Coronary artery (tissue), 2 donors: ENCODE results near the gene JMJD8.
A peak's percentile ranks its signal among the peaks of the same experiment; 100 is the strongest.
"Not testable (repeated sequence)": the region's sequence is repeated elsewhere in the genome, so short reads cannot be mapped to it uniquely, and the experiment has no call there.

Source experiments
- DNase-seq: peaks from one replicate; pipeline ENCODE4 v3.0.0-alpha.2; 2017; ENCODE audit warnings: low spot score
- H3K27ac ChIP-seq, 2 donors: fragments of 200-600 bp; sonication (generic); one replicate each; pipeline ENCODE4 v1.5.1; 2016 to 2019
- H3K4me3 ChIP-seq: fragments of 200-600 bp; sonication (generic); 2 replicates; pipeline ENCODE4 v1.5.1; 2016; ENCODE audit warnings: mild to moderate bottlenecking, moderate library complexity
- TF ChIP-seq, protein P1 (sequence below): fragments of 200-600 bp; sonication (generic); IDR thresholded peaks from one replicate; pipeline ENCODE4 v1.5.1; 2019; ENCODE audit warnings: antibody characterized with exemption

Gene JMJD8

GRCh38 chr16:692356-693108, 8.4 kb upstream of the JMJD8 start:
- Histone ChIP-seq H3K27ac (no peak overlapping the region), H3K4me3 (no peak overlapping the region)
- TF ChIP-seq, protein P1, sequence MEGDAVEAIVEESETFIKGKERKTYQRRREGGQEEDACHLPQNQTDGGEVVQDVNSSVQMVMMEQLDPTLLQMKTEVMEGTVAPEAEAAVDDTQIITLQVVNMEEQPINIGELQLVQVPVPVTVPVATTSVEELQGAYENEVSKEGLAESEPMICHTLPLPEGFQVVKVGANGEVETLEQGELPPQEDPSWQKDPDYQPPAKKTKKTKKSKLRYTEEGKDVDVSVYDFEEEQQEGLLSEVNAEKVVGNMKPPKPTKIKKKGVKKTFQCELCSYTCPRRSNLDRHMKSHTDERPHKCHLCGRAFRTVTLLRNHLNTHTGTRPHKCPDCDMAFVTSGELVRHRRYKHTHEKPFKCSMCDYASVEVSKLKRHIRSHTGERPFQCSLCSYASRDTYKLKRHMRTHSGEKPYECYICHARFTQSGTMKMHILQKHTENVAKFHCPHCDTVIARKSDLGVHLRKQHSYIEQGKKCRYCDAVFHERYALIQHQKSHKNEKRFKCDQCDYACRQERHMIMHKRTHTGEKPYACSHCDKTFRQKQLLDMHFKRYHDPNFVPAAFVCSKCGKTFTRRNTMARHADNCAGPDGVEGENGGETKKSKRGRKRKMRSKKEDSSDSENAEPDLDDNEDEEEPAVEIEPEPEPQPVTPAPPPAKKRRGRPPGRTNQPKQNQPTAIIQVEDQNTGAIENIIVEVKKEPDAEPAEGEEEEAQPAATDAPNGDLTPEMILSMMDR: no peak
- no peak for DNase-seq

GRCh38 chr16:691242-691641, 7.1 kb upstream of the JMJD8 start:
- not testable (repeated sequence) for DNase-seq

GRCh38 chr16:689175-689897, 5.2 kb upstream of the JMJD8 start:
- peak overlapping the region; percentile 79 to 83 for H3K27ac ChIP-seq
- DNase-seq: no peak
- H3K4me3 ChIP-seq: peak overlapping the region; percentile 80
- TF ChIP-seq, protein P1: no peak

More at GRCh38 chr16:691242-691641, 7.1 kb upstream of the JMJD8 start:
- H3K27ac ChIP-seq, H3K4me3 ChIP-seq: not testable (repeated sequence)

- Histone ChIP-seq H3K27ac (no peak overlapping the region), H3K4me3 (no peak overlapping the region)
- DNase-seq: no peak
- TF ChIP-seq, protein P1: no peak
Observed at GRCh38 chr16:687499-687898, 3.4 kb upstream of the JMJD8 start.

DNA sequence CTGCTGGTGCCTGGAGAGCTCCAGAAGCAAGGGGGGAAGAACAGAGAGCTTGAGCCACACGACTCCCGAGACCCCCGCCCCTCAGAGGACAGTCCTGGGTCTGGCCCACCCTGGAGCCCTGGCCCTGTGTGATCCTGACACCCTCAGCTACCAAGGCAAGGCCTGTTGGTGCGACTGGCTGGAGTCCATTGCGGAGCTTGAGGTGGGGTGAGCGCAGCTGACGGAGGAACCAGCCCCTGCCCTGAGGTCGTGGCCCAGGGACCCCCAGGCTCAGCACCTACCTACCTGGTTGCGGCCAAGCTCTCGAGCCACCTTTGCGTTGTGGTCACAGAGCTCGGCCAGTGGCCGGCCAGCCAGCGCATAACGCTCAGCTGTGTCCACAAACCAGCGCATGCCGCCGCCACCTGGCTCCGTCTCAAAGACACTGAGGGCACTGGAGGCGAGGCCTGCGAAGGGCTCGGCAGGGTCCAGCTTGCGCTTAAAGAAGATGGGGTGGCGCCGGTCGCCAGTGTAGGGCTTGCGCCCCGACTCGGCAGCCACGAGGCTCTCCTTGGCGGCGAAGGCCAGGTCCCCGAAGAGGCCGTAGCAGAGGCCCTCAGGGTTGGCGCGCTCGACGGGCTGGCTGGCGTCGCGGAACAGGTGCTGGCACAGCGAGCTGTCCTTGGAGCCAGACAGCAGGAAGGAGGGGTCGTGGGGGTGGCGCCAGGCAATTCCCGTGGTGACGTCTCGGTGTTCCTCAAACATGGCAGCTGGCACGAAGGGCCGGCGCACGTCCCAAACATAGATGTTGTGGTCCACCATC, 2.5 kb upstream of the JMJD8 start:
- no peak overlapping the region for H3K27ac ChIP-seq
- no peak overlapping the region for H3K4me3 ChIP-seq
- DNase-seq: no peak
- TF ChIP-seq, protein P1: no peak

GRCh38 chr16:685967-686366, 1.8 kb upstream of the JMJD8 start:
- DNase-seq: no peak
- TF ChIP-seq, protein P1: no peak
- Histone ChIP-seq H3K4me3 (no peak overlapping the region), H3K27ac (no peak overlapping the region)
